K562 (cell line): ENCODE measurements around the gene CREB3L2. TPM values are rescaled to one million over a fixed set of nuclear protein-coding genes. Genes with fewer than 3 reads are reported as not detected.

Source experiments
- ADNP ChIP-seq: fragments of 200-800 bp; sonication (Bioruptor generic); IDR thresholded peaks from 2 replicates; pipeline ENCODE4 v1.6.1; 2016; ENCODE audit warnings: missing genetic modification characterization, missing compliant biosample characterization
- ARHGAP35 ChIP-seq: fragments of 450-650 bp; IDR thresholded peaks from 2 replicates; pipeline ENCODE4 v1.6.1; 2018; ENCODE audit not compliant: partially characterized antibody
- CREB5 ChIP-seq: fragments of 250-450 bp; sonication (Bioruptor Pico); IDR thresholded peaks from 2 replicates; pipeline ENCODE4 v1.5.0; 2020; ENCODE audit warnings: mild to moderate bottlenecking
- CTBP1 ChIP-seq: fragments of 450-650 bp; IDR thresholded peaks from 2 replicates; pipeline ENCODE4 v1.6.1; 2016; ENCODE audit warnings: borderline replicate concordance
- DPF2 ChIP-seq: fragments of 450-650 bp; IDR thresholded peaks from 2 replicates; pipeline ENCODE4 v1.6.1; 2016
- E2F5 ChIP-seq: sonication (generic); formaldehyde crosslinking; IDR thresholded peaks from 2 replicates; pipeline ENCODE4 v1.8.0; 2022; ENCODE audit warnings: mild to moderate bottlenecking, missing genetic modification reagents
- EP300 ChIP-seq: IDR thresholded peaks from 2 replicates; pipeline ENCODE4 v1.6.1; 2012; ENCODE audit warnings: low read length, improper control_type of control experiment
- ID3 ChIP-seq, 2 experiments: fragments of 250-450 bp in 1 of 2; fragments of 450-650 bp in 1 of 2; sonication (Bioruptor Pico) in 1 of 2; IDR thresholded peaks; 2 replicates each; pipeline versions ENCODE4 v1.6.1 to v1.8.0; 2016 to 2021; ENCODE audit warnings: mild to moderate bottlenecking in 2 of 2, moderate library complexity in 2 of 2, missing compliant biosample characterization in 1 of 2, missing genetic modification characterization in 1 of 2
- KDM1A ChIP-seq, 2 experiments: fragments of 450-650 bp; IDR thresholded peaks; 2 replicates each; pipeline ENCODE4 v1.6.1; 2016; ENCODE audit warnings: mild to moderate bottlenecking in 2 of 2
- MAFF ChIP-seq: IDR thresholded peaks from 2 replicates; pipeline ENCODE4 v1.6.1; 2012; ENCODE audit warnings: low read length, improper control_type of control experiment
- MBD2 ChIP-seq: sonication (generic); IDR thresholded peaks from 2 replicates; pipeline ENCODE4 v1.6.1; 2016; ENCODE audit warnings: low read depth, borderline replicate concordance
- NCOA6 ChIP-seq: fragments of 450-650 bp; IDR thresholded peaks from 2 replicates; pipeline ENCODE4 v1.6.1; 2017; ENCODE audit warnings: mild to moderate bottlenecking
- NFE2L1 ChIP-seq: fragments of 450-650 bp; IDR thresholded peaks from 2 replicates; pipeline ENCODE4 v1.6.1; 2016; ENCODE audit warnings: missing genetic modification characterization, low read depth, mild to moderate bottlenecking, missing compliant biosample characterization, moderate library complexity, borderline replicate concordance
- NRF1 ChIP-seq, 2 experiments: fragments of 450-650 bp; IDR thresholded peaks in 1 of 2; conservative IDR thresholded peaks in 1 of 2; 2 replicates each; pipeline ENCODE4 v1.6.1; 2014; ENCODE audit warnings: mild to moderate bottlenecking in 2 of 2
- RCOR1 ChIP-seq, 2 experiments: IDR thresholded peaks; 2 replicates each; pipeline ENCODE4 v1.6.1; 2012; ENCODE audit warnings: low read depth in 2 of 2, low read length in 2 of 2, borderline replicate concordance in 1 of 2, improper control_type of control experiment in 1 of 2
- SP1 ChIP-seq: sonication (generic); formaldehyde crosslinking; IDR thresholded peaks from 2 replicates; pipeline ENCODE4 v1.8.1; 2022; ENCODE audit warnings: mild to moderate bottlenecking, missing genetic modification reagents
- TEAD4 ChIP-seq, 2 experiments: sonication (generic) in 1 of 2; formaldehyde crosslinking in 1 of 2; IDR thresholded peaks; 2 replicates each; pipeline versions ENCODE4 v1.6.1 to v1.8.0; 2012 to 2022; ENCODE audit warnings: borderline replicate concordance in 1 of 2, inconsistent platforms in 1 of 2, low read length in 1 of 2, mild to moderate bottlenecking in 1 of 2, missing genetic modification reagents in 1 of 2
- ZBTB11 ChIP-seq, 3 experiments: fragments of 200-800 bp in 1 of 3; fragments of 250-450 bp in 1 of 3; fragments of 450-650 bp in 1 of 3; sonication (Bioruptor Pico) in 1 of 3; sonication (Bioruptor generic) in 1 of 3; formaldehyde crosslinking in 1 of 3; IDR thresholded peaks; 2 replicates each; pipeline versions ENCODE4 v1.6.1 to v1.8.0; 2016 to 2022; ENCODE audit warnings: mild to moderate bottlenecking in 2 of 3, missing genetic modification characterization in 2 of 3, missing compliant biosample characterization in 1 of 3, moderate library complexity in 1 of 3
- ZNF197 ChIP-seq: fragments of 200-800 bp; sonication (Bioruptor generic); IDR thresholded peaks from 2 replicates; pipeline ENCODE4 v1.6.1; 2016; ENCODE audit warnings: low read depth, missing genetic modification characterization, missing compliant biosample characterization
- polyA plus RNA-seq, 8 experiments: library from polyadenylated mRNA; depleted of rRNA in 4 of 8; stranded (reverse) in 5 of 8; unstranded in 3 of 8; fragments of >200 nt; fragmentation: Nextera tagmentation in 2 of 8; fragmentation: Illumina TruSeq in 1 of 8; extraction: Ambion mirVana in 2 of 8; extraction: Trizol in 1 of 8; gene quantifications; 2 replicates each; pipeline versions ENCODE4 v1.2.1 to v1.2.3, GENCODE V29; 2011 to 2014; ENCODE audit warnings: inconsistent platforms in 1 of 8, missing spikeins in 1 of 8
- total RNA-seq, 7 experiments: library from RNA; depleted of rRNA in 6 of 7; stranded (reverse); fragments of >200 nt in 6 of 7; fragmentation: Illumina TruSeq in 2 of 7; extraction: Trizol in 2 of 7; gene quantifications; 2 replicates each; pipeline versions ENCODE4 v1.2.1 to v1.2.3, GENCODE V29; 2011 to 2021; ENCODE audit warnings: low replicate concordance in 1 of 7

Gene CREB3L2
- total and polyA plus RNA-seq, 9 of the 15 experiments (the other 6 are each of a cell fraction or from before 2014, with no cell fraction given), result 7.1 to 45.6 (median 15.8) TPM

GRCh38 chr7:137958470-137959431, 43.1 kb downstream of the CREB3L2 start (continued):
- TF ChIP-seq NFE2L1 (tag) (peak; percentile 62; the same call in 1 of the 2 replicates), E2F5 (CRISPR knock-in tag) (0 out of 2 replicates have a peak, but pooled peaks have one; percentile 29), EP300 (peak; percentile 5; the same call in 1 of the 2 replicates), MAFF (peak; percentile 82), KDM1A (IDR thresholded peaks at IDR 0.05) (no peak), NCOA6 (no peak), MBD2 (no peak), TEAD4 (IDR thresholded peaks at IDR 0.05; ENCODE audit: low read length) (peak; percentile 29; the same call in 1 of the 2 replicates), TEAD4 (CRISPR knock-in tag; IDR thresholded peaks at IDR 0.05; ENCODE audit: borderline replicate concordance) (no peak), CREB5 (CRISPR knock-in tag) (no peak), NRF1 (conservative IDR thresholded peaks at IDR 0.05 in 1 of 2, IDR thresholded peaks at IDR 0.05 in 1 of 2) (0 out of 4 replicates have a peak, but pooled peaks of 1 of the 2 experiments have one; percentile 11), ZBTB11 (CRISPR knock-in tag; IDR thresholded peaks at IDR 0.05) (peak in 1 of 3 experiments; percentile 44; a peak in 1 of 6 replicates), ADNP (tag) (no peak), ID3 (CRISPR knock-in tag; IDR thresholded peaks at IDR 0.05) (no peak), ID3 (tag; IDR thresholded peaks at IDR 0.05) (peak; percentile 22; the same call in 1 of the 2 replicates), CTBP1 (peak; percentile 85), SP1 (CRISPR knock-in tag) (peak; percentile 54; the same call in 1 of the 2 replicates), ZNF197 (CRISPR knock-in tag) (0 out of 2 replicates have a peak, but pooled peaks have one; percentile 41), ARHGAP35 (no peak), RCOR1 (IDR thresholded peaks at IDR 0.05; ENCODE audit: borderline replicate concordance in 1 of 2, low read depth in 2 of 2, low read length in 2 of 2) (no peak), DPF2 (peak; percentile 72)
